Body of pancreas (tissue), 4 donors: Measurements from ENCODE around the gene DPH2. TPM values are rescaled to one million over a fixed set of nuclear protein-coding genes. Genes with fewer than 3 reads are reported as not detected.

Source experiments
- ATAC-seq: fragments of 150-250 bp; one replicate; pipeline ENCODE4 v1.9.1; 2016
- DNase-seq, 4 donors: peaks; one replicate each; pipeline ENCODE4 v3.0.0-alpha.2; 2019
- H3K27ac ChIP-seq, 4 donors: fragments of 200-600 bp; sonication (generic); 1 replicate in 3 of 4; 2 replicates in 1 of 4; pipeline versions ENCODE4 v1.5.1 to v1.6.1; 2016 to 2019; ENCODE audit warnings: mild to moderate bottlenecking in 1 of 4, mixed read lengths in 1 of 4, moderate library complexity in 1 of 4
- H3K27me3 ChIP-seq, 2 donors: fragments of 200-600 bp; sonication (generic); one replicate each; pipeline ENCODE4 v1.6.0; 2016; ENCODE audit warnings: mild to moderate bottlenecking in 1 of 2
- H3K36me3 ChIP-seq, 2 donors: fragments of 200-600 bp; sonication (generic); replicated peaks in 1 of 2; 2 replicates each; pipeline ENCODE4 v1.5.1; 2016; ENCODE audit warnings: low read depth in 2 of 2; ENCODE audit not compliant: insufficient read depth in 1 of 2
- H3K4me1 ChIP-seq: fragments of 200-600 bp; sonication (generic); one replicate; pipeline ENCODE4 v1.6.0; 2016
- H3K4me3 ChIP-seq, 2 donors: fragments of 200-600 bp; sonication (generic); 1 replicate in 1 of 2; 2 replicates in 1 of 2; pipeline ENCODE4 v1.5.1; 2016 to 2019
- H3K9me3 ChIP-seq, 3 donors: fragments of 200-600 bp; sonication (generic); 1 replicate in 2 of 3; 2 replicates in 1 of 3; pipeline ENCODE4 v1.5.1; 2016
- CTCF ChIP-seq, 7 experiments: fragments of 450-650 bp in 4 of 7; fragments of 200-600 bp in 3 of 7; sonication (generic) in 3 of 7; IDR thresholded peaks; one replicate each; pipeline ENCODE4 v1.5.1; 2016 to 2019; ENCODE audit warnings: antibody characterized with exemption in 7 of 7
- POLR2A ChIP-seq, 3 donors: fragments of 450-650 bp; IDR thresholded peaks; one replicate each; pipeline ENCODE4 v1.6.1; 2016; ENCODE audit warnings: antibody characterized with exemption in 3 of 3, mild to moderate bottlenecking in 2 of 3
- WGBS, 2 donors: methylation state at CpG; one replicate each; pipeline ENCODE4 v1.1.5; 2017; 5-methylcytosine and 5-hydroxymethylcytosine counted together
- intact Hi-C: fragments of 100-400 bp; cut with DNase I; formaldehyde crosslinking; loops from one replicate; pipeline ENCODE4 v1.15.1; 2023
- total RNA-seq, 2 donors: library from RNA; depleted of rRNA; stranded (reverse); fragments of >200 nt; gene quantifications; one replicate each; pipeline ENCODE4 v1.1.0, GENCODE V29; 2016

DPH2 gene
- 10 to 100 TPM; 25.4 to 35.3 TPM for total RNA-seq

GRCh38 chr1:43969746-43970466 is at the start of gene DPH2:
DPH2 (plus strand) TSS chr1:43970010; CDS start chr1:43970176, 166 bp downstream.
- H3K4me1 ChIP-seq, result peaks cover 26% of the 10 kb centered on the region
- H3K4me3 ChIP-seq, result peak within 1 kb of the TSS; percentile 21 to 94
- H3K27me3 ChIP-seq, result no peaks in the 10 kb centered on the region
- no peak within 1 kb of the TSS for H3K27ac ChIP-seq
- ATAC-seq (peak; percentile 92), DNase-seq (peak; percentile 96 to 98 (median 97))
- no peaks in the 10 kb centered on the region for H3K9me3 ChIP-seq
- TF ChIP-seq CTCF (IDR thresholded peaks at IDR 0.05), result no peak
- peak in 2 of 3 donors; percentile 31 to 41 for TF ChIP-seq POLR2A (IDR thresholded peaks at IDR 0.05)
- WGBS, 2 donors, result 0 to 2% methylated on average over 19 to 47 of the region's 47 CpGs
- intact Hi-C loops, result no loop called here
- no peaks in the 10 kb centered on the region for H3K36me3 ChIP-seq

- intact Hi-C loops, result no loop called here
- H3K27ac ChIP-seq, result no peak overlapping the region
- no peaks in the 10 kb centered on the region for H3K9me3 ChIP-seq
- H3K36me3 ChIP-seq, result no peaks in the 10 kb centered on the region
- ATAC-seq, result no peak
- no peaks in the 10 kb centered on the region for H3K4me1 ChIP-seq
- TF ChIP-seq CTCF (IDR thresholded peaks at IDR 0.05) (no peak), POLR2A (IDR thresholded peaks at IDR 0.05) (no peak)
- no peak overlapping the region for H3K4me3 ChIP-seq
- H3K27me3 ChIP-seq, result no peaks in the 10 kb centered on the region
- DNase-seq, result no peak
- WGBS, 2 donors, result 86 to 90% methylated on average over 6 of the region's 6 CpGs
Measured at GRCh38 chr1:43921022-43921421, 48.8 kb upstream of the DPH2 start.

- H3K36me3 ChIP-seq, result no peaks in the 10 kb centered on the region
- no peak for DNase-seq
- no peaks in the 10 kb centered on the region for H3K9me3 ChIP-seq
- no peak for TF ChIP-seq POLR2A (IDR thresholded peaks at IDR 0.05)
- no peak for TF ChIP-seq CTCF (IDR thresholded peaks at IDR 0.05)
- 71 to 94% methylated on average over 4 of the region's 4 CpGs for WGBS, 2 donors
- H3K4me1 ChIP-seq, result no peaks in the 10 kb centered on the region
- ATAC-seq, result no peak
- H3K4me3 ChIP-seq, result no peak overlapping the region
- no peak overlapping the region for H3K27ac ChIP-seq
- intact Hi-C loops, result no loop called here
- H3K27me3 ChIP-seq, result no peaks in the 10 kb centered on the region
Measured at GRCh38 chr1:43924516-43924915, 45.3 kb upstream of the DPH2 start.

- 91 to 94% methylated on average over 9 of the region's 9 CpGs for WGBS, 2 donors
- DNase-seq (no peak), ATAC-seq (no peak)
- Histone ChIP-seq H3K9me3 (no peaks in the 10 kb centered on the region), H3K4me3 (no peak overlapping the region), H3K36me3 (no peaks in the 10 kb centered on the region), H3K27me3 (no peaks in the 10 kb centered on the region), H3K27ac (no peak overlapping the region), H3K4me1 (no peaks in the 10 kb centered on the region)
- no peak for TF ChIP-seq POLR2A (IDR thresholded peaks at IDR 0.05)
- TF ChIP-seq CTCF (IDR thresholded peaks at IDR 0.05), result no peak
- intact Hi-C loops, result no loop called here
Measured at GRCh38 chr1:43925846-43926245, 44.0 kb upstream of the DPH2 start.
